SIG-M5 (cell line): ENCODE results near the gene NPRL2.
"Not testable (repeated sequence)": the region's sequence is repeated elsewhere in the genome, so short reads cannot be mapped to it uniquely, and the experiment has no call there.

Experiments
- DNase-seq: peaks from one replicate; lab custom pipeline; 2025; lab: John Stamatoyannopoulos, UW

NPRL2 gene

GRCh38 chr3:50327129-50327528 lies 23.4 kb downstream of the NPRL2 start:
- DNase-seq, result no peak

GRCh38 chr3:50326182-50326541 lies 24.4 kb downstream of the NPRL2 start:
- DNase-seq, result no peak

GRCh38 chr3:50325497-50326181 lies 24.9 kb downstream of the NPRL2 start:
- DNase-seq, result no peak

- DNase-seq, result no peak
Measured at GRCh38 chr3:50325113-50325480, 25.5 kb downstream of the NPRL2 start.

- no peak for DNase-seq
Measured at GRCh38 chr3:50324351-50325112, 26.0 kb downstream of the NPRL2 start.

- DNase-seq, result no peak
Measured at GRCh38 chr3:50323614-50324199, 26.9 kb downstream of the NPRL2 start.

GRCh38 chr3:50323092-50323600 lies 27.4 kb downstream of the NPRL2 start:
- no peak for DNase-seq

GRCh38 chr3:50322386-50323091 lies 28.0 kb downstream of the NPRL2 start, which contains the start of gene HYAL2:
Gene HYAL2 (minus strand): TSS chr3:50322745. CDS start chr3:50320489, 2,256 bp downstream.
- no peak for DNase-seq

GRCh38 chr3:50322115-50322385 lies 28.5 kb downstream of the NPRL2 start:
- DNase-seq, result no peak

GRCh38 chr3:50321336-50322114 lies 29.1 kb downstream of the NPRL2 start:
- DNase-seq, result peak; percentile 37

GRCh38 chr3:50320853-50321335 lies 29.7 kb downstream of the NPRL2 start:
- DNase-seq, result no peak

- DNase-seq, result no peak
Measured at GRCh38 chr3:50319894-50320625, 30.5 kb downstream of the NPRL2 start.

- DNase-seq, result no peak
Measured at GRCh38 chr3:50319181-50319893, 31.2 kb downstream of the NPRL2 start.

- DNase-seq, result no peak
Measured at GRCh38 chr3:50318615-50319014, 32.0 kb downstream of the NPRL2 start.

GRCh38 chr3:50318163-50318562 lies 32.4 kb downstream of the NPRL2 start:
- DNase-seq, result no peak

GRCh38 chr3:50317300-50317699 lies 33.3 kb downstream of the NPRL2 start:
- no peak for DNase-seq

- DNase-seq, result no peak
Measured at GRCh38 chr3:50316657-50317242, 33.8 kb downstream of the NPRL2 start.

GRCh38 chr3:50314816-50315215 lies 35.8 kb downstream of the NPRL2 start:
- no peak for DNase-seq

GRCh38 chr3:50314342-50314741 lies 36.2 kb downstream of the NPRL2 start:
- DNase-seq, result no peak

- not testable (repeated sequence) for DNase-seq
Measured at GRCh38 chr3:50312041-50312440, 38.5 kb downstream of the NPRL2 start.
